GM19324 (cell line): ENCODE data around the gene PORCN.

ENCODE experiments used
- ATAC-seq: cut with Tn5 transposase; IDR thresholded peaks from one replicate; pipeline ENCODE4 v1.9.1; 2021; ENCODE audit warnings: mild to moderate bottlenecking, moderate library complexity; ENCODE audit not compliant: unreplicated experiment, low FRiP score

Gene PORCN

GRCh38 chrX:48475774-48476577 is 32.8 kb upstream of the PORCN start, which contains the start of gene FTSJ1:
FTSJ1 (plus strand) TSS chrX:48476199; CDS start chrX:48478048, 1,849 bp downstream.
- peak; percentile 79 for ATAC-seq

- ATAC-seq, result no peak
Observed at GRCh38 chrX:48476919-48477318, 31.9 kb upstream of the PORCN start.

- ATAC-seq, result no peak
Observed at GRCh38 chrX:48477960-48478755, 30.6 kb upstream of the PORCN start.

GRCh38 chrX:48478806-48479205 is 30.0 kb upstream of the PORCN start:
- no peak for ATAC-seq

GRCh38 chrX:48480142-48480541 is 28.6 kb upstream of the PORCN start:
- no peak for ATAC-seq

GRCh38 chrX:48480583-48480982 is 28.2 kb upstream of the PORCN start:
- ATAC-seq, result no peak

- no peak for ATAC-seq
Observed at GRCh38 chrX:48482526-48482925, 26.3 kb upstream of the PORCN start.

- ATAC-seq, result no peak
Observed at GRCh38 chrX:48487362-48487798, 21.4 kb upstream of the PORCN start.

GRCh38 chrX:48488034-48488433 is 20.8 kb upstream of the PORCN start:
- no peak for ATAC-seq

- no peak for ATAC-seq
Observed at GRCh38 chrX:48489296-48489695, 19.5 kb upstream of the PORCN start.

GRCh38 chrX:48489892-48490291 is 18.9 kb upstream of the PORCN start:
- ATAC-seq, result no peak

GRCh38 chrX:48490661-48491060 is 18.1 kb upstream of the PORCN start:
- ATAC-seq, result no peak

GRCh38 chrX:48491809-48492208 is 17.0 kb upstream of the PORCN start:
- no peak for ATAC-seq

- no peak for ATAC-seq
Observed at GRCh38 chrX:48492293-48492910, 16.4 kb upstream of the PORCN start.

- no peak for ATAC-seq
Observed at GRCh38 chrX:48493890-48494364, 14.9 kb upstream of the PORCN start.

GRCh38 chrX:48496660-48497059 is 12.1 kb upstream of the PORCN start:
- ATAC-seq, result no peak

GRCh38 chrX:48497871-48498270 is 10.9 kb upstream of the PORCN start:
- ATAC-seq, result no peak

- ATAC-seq, result no peak
Observed at GRCh38 chrX:48498374-48498809, 10.4 kb upstream of the PORCN start.

- no peak for ATAC-seq
Observed at GRCh38 chrX:48504261-48504660, 4.5 kb upstream of the PORCN start.

- no peak for ATAC-seq
Observed at GRCh38 chrX:48505481-48505880, 3.3 kb upstream of the PORCN start.

GRCh38 chrX:48507246-48507645 is 1.5 kb upstream of the PORCN start:
- no peak for ATAC-seq
